ENCODE data around the gene RAB26.
"Not testable (repeated sequence)": the region's sequence is repeated elsewhere in the genome, so short reads cannot be mapped to it uniquely, and the experiment has no call there.

The RAB26 gene

DNA sequence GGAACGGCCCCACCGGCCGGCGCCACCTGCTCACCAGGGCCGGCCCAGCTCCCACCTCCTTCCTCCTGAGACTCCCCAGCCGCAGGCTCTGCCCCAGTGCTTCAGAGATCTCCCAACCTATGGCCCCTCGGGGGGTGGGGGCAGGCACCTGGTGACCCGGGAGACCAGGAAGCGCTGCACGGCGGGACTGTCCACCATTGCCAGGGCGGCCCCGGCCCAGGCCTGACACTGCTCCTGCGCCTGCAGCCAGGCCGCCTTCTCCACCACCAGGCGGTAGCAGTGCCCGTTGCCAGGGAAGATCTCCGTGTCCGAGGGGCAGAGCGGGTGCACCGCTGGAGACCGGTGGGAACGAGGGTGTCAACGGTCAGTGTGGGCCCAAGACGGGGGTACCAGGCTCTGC lies 31.1 kb upstream of the RAB26 start:
- not testable (repeated sequence) for DNase-seq (ENCODE audit: low spot score)

DNA sequence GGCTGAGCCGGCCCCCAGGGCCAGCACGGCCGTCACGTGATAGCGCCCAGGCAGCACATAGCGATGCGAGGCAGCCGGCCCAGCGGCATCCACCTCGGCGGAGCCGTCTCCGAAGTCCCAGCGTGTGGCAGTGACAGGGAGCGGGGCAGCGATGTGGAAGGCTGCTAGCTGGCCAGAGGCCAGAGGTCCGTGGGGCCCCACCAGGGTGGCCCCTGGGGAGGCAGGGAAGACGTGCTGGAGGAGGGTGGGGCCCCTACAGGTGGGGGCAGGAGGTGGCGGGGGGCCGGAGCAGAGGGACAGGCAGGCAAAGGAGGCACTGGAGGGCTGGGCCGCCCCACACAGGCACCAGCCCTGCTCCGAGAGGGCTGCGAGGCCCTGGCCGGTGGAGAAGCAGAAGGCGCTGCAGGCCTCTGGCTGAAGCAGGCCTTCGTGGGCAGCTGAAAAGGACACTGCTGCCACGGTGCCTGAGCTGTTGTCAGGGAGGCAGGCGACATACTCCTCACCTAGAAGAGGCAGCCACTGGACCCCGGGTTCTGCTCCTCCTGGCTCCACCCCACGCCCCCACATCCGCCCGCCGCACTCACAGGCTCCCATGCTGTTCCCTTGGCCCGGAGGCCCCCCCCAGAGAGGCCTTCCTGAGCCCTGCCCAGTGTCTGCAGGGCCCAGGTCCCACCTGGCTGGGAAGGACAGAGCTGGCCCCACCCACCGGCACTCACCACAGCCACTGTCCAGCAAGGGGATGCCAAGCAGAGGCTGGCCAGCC lies 30.3 kb upstream of the RAB26 start:
- not testable (repeated sequence) for DNase-seq (ENCODE audit: low spot score)

DNA sequence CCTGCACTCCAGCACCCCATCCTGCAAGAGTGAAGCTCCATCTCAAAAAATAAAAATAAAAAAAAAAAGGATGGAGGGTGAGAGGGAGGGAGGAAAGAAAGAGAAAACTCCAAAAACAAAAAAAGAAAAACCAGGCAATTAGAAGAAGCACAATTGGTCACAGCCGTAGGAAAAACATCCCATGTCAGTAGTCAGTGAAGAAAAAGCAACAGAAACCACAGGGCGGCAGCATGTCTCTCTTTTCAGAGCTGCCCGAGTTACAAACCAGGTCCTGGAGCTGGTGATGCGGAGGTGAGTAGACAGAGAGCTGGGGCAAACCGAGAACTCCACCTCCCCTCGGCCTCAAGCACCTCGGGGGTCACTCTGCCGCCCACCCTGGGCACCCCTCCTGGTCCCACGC lies 27.1 kb upstream of the RAB26 start:
- not testable (repeated sequence) for DNase-seq (ENCODE audit: low spot score)

DNA sequence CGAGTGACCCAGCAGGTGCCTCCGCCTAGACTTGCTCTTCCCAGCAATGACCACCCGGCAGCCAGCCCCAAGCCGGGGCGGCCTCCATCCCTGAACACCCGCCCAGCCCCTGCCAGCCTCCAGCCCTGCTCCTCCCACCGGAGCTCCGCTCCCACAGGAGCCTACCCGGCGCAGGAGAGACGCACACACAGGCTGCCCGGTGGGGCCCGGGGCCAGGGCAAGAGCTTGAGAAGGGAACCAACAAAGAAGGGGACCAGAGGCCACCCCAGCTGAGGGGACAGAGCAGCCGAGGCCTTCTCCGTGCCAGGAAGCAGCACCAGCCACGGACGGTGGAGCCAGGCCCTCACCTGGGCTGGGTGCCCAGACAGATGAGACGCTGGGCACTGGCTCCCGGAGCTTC lies 26.6 kb upstream of the RAB26 start:
- DNase-seq (ENCODE audit: low spot score), result no peak

DNA sequence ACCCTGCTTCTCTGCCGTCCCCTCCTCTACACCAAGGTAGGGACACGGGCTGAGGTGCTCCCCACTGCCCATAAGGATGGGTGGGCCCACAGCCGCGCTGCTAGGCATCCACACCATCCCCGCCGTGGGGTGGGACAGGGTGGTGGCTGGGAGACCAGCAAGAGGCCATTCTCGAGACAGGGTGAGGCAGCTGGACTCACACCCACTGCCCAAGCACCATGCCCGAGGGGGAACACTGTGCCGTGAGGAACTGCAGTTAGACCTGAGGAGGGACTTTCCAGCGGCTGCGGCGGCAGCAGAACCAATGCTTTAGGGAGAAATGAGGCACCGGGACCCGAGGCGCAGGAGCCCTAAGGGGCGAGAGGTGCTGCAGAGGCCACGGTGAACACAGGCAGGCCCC lies 26.0 kb upstream of the RAB26 start:
- no peak for DNase-seq (ENCODE audit: low spot score)

DNA sequence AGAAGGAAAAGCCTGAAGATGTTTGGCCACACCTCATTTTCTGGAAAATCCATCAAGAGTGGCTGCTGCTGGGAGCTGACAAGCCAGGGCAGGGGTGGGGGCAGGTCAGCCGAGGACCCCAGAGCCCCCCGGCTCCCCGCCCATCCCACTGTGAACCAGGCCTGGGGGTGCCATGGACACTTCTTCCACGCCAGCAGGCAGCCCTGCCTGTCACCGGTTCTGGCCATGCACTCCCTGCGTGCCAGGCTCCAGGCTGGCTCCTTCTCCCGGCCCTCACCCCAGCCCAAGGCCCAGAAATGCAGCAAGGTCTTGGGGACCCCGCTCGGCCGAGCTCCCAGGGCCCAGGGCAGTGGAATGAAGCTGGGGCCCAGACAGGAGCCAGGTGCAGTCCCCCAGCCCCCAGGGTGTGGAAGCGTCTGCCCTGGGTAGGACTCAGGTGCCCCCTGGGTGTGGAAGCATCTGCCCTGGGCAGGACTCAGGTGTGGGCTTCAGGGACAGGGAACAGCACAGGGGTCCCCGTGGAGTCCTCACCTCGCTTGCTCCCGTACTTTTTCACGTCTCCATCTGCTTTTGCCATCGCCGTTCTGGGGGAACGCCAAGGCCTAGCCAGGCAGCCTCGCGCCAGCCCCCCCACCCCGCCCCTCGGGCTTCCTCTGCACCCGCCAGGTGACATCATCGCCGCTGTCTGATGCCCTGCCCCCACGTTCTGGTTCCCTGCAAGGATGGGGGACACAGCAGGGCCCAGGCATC lies 25.3 kb upstream of the RAB26 start:
- not testable (repeated sequence) for DNase-seq (ENCODE audit: low spot score)

DNA sequence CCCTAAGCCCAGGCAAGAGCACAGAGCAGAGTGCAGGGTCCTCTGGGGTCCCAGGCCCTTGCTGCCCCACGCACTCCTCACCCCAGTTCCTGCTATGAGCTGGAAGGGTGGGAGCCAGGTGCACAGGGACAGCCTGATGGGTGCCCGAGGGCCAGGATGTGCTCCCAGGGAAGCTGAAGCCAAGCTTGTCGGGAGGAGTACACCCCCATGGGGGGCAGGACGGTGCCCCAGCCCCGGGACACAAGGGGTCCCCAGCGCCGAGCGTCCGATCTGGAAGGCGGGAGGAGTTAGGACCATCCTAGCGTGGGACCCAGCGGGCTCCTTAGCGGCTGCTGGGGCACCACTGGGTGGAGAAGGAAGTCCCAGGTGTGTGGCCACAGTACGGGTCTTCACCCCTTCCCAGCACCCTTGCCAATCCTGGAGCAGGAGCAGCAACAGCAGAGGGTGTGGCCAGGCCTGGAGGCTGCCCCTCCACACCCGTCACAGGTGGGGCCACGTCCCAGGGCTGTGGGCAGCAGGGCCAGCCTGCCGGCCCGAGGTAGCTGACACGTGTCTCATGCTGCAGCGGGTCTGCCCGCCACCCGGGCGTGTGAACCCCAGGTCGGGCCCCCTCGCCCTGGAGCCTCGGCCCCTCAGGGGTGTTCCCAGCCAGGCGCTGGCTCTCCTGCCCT lies 24.6 kb upstream of the RAB26 start:
- DNase-seq (ENCODE audit: low spot score), result not testable (repeated sequence)

DNA sequence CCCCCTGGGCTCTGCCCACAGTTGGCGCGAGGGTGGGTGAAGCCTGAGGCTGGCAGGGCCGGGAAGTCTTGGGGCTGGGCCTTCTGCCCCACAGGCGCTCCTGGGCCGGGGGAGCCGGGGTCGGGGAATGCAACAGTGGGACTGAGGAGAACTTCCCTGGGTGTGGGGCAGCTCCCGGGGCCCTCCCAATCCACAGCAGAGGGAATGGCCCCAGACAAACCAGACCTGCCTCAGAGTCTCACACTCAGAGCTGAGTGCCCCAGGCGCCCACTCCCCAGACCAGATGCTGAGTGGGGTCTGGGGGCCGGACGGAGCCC lies 24.1 kb upstream of the RAB26 start:
- DNase-seq (ENCODE audit: low spot score), result not testable (repeated sequence)

DNA sequence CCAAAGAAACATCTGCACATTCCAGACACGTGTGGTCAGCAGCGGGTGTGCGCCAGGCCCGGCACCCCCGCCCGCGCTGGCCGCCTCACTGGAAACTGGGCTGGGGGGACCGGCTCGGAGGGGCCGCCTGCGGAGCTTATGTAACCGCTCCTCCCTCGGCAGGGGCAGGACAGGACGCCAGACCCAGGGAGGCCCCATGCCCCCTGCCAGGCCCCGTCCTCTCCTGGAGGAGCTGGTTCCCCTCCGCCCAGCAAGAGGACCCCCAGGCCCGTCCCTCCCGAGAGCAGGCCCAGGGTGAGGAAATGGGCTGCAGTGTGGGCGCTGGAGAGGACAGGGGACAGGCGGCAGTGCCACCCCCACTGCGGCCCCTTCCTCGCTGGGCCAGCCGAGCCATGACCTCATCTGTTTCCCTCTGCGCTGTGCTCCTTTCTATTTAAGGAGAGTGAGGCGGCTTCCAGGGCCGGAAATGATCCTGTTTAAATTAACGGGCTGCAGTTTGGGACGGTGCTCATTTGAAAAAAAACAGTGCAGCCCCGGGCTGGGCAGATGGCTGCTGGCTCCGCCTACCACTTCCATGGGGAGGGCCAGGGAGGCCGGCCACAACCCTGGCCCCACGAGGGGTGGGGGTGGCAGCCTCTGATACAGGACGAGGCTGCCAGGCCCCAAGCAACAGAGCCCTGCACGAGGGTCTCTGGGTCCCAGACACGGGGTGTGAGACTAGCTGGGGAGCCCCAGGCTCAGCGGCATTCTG lies 23.6 kb upstream of the RAB26 start:
- DNase-seq (ENCODE audit: low spot score), result not testable (repeated sequence)

DNA sequence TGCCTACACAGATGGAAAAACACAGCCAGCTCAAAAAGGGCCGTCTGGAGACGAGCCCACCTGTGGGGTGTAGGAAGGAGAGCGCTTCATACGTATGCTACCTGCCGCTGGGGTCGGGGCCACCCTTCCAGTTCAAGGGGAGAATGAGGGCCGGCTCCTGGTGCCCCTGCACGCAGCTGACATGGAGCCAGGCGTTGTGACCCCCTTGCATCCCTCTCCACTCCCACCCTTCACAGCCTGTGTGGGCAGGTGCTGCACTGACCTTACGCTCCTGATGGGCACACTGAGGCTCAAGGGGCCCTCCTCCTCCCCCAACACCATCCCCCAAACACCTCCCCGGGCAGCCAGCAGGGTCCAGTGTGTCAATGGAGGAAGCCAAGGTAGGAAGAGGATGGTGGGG lies 22.8 kb upstream of the RAB26 start:
- DNase-seq (ENCODE audit: low spot score), result not testable (repeated sequence)

DNA sequence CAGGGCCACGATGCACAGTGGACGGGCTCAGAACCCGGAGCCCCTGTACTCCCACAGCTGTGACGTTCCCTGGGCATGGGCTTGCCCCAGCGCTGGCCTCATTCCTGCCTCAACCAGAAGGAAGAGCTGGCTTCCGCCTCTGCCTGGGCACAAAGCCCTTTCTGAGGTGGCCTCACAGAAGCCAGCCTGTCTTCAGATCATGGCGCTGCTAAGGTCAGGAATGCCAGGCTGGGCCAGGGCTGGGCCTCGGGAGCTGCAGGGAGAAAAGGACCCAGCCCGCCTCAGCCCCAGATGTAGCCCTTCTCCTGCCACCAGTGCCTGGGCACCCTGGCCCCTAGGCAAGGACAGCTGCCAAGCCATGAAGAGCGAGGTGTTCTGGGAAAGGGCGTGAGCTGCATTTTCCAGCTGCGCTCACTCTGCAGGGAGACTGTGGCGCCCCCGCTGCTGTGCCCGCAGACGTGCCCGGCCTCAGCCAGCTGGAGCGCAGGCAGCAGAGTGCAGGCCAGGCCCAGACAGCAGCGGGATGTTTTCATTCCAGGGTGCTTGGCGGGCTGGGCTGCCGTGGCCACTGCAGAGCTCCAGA lies 22.2 kb upstream of the RAB26 start:
- not testable (repeated sequence) for DNase-seq (ENCODE audit: low spot score)

DNA sequence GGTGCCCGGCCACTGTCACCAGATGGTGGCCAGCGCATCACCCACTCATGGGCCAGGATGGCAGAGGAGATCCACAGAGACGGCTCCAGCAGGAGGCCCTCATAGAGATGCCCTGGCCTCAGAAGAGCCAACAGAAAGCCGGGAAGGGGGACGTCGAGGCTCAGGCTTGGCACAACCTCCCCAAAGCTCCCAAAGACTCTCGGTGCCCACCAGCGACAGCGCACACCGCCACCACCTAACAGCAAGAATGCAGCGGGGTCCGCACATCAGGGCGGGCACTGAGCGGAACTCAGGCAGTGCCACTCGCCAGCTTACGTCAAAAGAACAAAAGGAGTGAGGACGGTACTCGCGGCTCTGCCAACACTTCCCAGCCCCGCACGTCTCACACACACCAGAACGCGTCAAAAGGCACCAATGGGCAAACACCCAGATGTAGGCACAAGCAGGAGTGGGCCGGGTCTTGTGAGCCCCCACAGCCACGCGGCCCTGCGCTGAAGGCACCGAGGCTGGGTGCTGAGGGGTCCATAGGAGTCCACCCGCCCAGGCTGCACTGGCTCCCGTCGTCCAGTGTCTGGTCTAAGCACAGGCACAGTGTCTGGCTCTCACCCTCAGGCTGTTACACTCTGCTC lies 21.4 kb upstream of the RAB26 start:
- DNase-seq (ENCODE audit: low spot score), result not testable (repeated sequence)

DNA sequence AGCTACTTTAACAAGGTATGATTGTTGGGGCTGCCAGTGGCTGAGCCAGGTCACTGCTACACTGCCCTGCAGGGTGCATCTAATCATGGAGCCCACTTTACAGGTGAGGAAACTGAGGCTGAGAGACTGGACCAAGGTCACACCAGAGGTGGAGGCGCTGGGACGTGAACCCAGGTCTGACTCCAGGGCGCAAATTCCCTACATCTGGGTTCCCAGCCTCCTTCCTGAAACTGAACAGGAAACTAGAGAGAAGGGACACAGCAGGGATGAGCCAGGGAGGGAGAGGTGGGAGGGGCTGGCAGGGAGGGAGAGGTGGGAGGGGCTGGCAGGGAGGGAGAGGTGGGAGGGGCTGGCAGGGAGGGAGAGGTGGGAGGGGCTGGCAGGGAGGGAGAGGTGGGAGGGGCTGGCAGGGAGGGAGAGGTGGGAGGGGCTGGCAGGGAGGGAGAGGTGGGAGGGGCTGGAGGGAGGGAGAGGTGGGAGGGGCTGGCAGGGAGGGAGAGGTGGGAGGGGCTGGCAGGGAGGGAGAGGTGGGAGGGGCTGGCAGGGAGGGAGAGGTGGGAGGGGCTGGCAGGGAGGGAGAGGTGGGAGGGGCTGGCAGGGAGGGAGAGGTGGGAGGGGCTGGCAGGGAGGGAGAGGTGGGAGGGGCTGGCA lies 20.7 kb upstream of the RAB26 start:
- DNase-seq (ENCODE audit: low spot score), result peak; percentile 25

DNA sequence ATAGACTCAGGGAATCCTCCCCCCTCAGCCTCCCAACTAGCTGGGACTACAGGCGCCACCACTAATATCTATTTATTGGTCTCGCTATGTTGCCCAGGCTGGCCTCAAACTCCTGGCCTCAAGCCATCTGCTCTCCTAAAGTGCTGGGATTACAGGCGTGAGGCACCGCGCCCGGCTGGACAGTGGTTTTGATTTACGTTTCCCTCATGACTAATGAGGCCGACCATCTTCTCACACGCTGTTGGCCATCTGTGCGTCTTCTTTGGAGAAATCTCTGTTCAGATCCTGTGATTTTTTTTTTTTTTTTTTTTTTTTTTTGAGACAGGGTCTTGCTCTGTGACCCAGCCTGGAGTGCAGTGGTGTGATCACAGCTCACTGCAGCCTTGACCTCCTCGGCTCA lies 19.2 kb upstream of the RAB26 start:
- DNase-seq (ENCODE audit: low spot score), result not testable (repeated sequence)

DNA sequence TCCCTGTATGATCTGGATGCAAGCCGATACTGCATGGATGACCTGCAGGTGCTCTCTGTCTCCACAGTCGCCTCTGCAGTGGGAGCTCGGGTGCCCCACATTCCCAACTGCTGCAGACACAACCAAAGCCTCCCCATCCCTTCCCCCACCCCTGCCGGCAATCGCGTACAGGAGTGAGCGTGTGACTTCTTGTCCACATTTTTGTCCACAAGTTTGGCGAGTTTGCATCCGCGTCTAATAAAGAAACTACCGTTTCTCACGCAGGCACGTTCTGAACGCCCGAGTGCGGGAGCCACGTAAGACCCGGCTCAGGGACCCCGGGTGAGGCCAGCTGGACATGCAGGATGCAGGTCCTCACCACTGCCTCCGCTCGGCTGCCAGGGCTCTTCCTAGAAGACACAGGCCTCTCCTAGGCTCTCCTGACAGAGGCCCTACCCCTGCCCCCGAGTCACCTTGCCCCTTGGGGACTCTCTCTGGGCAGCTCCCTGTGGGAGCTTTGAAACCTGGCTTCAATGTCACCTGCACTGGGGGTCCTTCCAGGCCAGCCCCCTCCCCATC lies 18.5 kb upstream of the RAB26 start:
- not testable (repeated sequence) for DNase-seq (ENCODE audit: low spot score)

DNA sequence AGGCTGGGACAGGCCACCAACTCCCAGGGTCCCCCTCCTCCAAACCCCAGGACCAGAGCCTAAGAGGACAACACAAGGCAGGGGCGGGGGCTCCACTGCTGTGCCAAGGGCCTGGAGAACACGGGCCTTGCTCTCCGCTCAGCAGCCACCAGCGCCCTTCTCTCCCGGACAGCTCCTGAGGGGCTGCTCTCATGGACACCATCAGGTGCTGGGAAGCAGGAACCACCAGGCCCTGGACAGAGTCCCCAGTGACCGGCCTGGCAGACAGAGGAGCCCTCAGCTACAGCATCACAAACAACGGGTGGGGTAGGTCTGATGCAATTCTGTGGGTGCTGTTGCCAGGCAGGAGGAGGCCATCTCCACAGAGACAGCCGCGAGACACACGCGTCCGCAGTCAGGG lies 14.6 kb upstream of the RAB26 start:
- not testable (repeated sequence) for DNase-seq (ENCODE audit: low spot score)

DNA sequence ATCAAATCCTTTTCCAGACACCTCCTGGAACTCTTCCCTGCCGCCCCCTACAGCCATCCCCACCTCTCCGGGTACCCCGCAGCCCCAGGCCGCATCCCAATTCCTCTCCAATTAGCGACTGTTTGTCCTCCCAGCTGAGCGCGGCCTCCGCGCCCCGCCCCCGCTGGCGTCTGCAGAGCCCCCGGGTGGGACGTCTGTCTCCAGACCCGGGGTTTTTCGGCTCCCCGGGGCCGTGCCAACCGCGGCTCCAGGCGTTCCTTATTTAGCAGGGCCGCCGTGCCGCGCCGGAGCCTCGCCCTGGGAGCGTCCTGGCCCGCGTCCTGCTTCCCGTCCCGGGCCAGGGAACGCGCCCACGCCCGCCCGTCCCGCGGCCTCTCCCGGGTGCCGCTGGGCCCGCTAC lies 13.4 kb upstream of the RAB26 start:
- not testable (repeated sequence) for DNase-seq (ENCODE audit: low spot score)

DNA sequence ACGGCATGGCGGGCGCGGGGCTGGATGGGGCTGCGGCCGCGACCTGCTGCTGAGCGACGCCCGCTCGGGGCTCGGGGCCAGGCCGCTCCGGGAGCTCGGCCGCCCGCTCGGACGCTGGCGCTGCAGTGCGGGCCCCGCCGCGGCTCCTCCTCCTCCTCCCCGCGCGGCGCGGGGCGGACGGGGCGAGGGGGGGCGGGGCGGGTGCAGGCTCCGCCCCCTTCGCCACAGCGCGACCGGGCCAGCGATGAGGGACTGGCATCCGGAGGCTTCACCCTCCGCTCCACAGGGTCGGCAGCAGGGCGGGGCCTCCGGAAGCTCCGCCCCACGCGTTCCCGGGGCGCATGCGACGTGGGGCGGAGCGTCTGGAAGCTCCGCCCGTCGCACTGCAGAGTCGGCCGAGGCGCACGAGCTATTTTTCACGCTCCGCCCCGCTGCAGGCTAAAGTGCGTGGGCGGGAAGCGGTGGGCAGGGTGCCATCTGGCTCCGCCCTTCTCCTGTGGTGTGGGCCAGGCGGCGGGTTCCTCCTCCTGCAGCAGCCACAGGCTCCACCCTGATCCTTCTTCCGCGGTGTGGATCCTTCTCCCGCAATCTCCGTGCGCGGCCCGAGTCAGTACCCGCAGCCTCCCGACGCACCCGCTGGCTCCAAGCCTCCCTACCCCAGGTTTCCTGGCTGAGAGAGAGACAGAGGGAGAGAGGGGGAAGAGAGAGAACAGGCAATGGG lies 12.5 kb upstream of the RAB26 start, which contains the start of gene PKD1:
Gene PKD1 (minus strand): TSS at position 129 of the 721 bp plus-strand sequence. CDS start 209 bp downstream, outside the sequence.
- DNase-seq (ENCODE audit: low spot score), result peak; percentile 88

DNA sequence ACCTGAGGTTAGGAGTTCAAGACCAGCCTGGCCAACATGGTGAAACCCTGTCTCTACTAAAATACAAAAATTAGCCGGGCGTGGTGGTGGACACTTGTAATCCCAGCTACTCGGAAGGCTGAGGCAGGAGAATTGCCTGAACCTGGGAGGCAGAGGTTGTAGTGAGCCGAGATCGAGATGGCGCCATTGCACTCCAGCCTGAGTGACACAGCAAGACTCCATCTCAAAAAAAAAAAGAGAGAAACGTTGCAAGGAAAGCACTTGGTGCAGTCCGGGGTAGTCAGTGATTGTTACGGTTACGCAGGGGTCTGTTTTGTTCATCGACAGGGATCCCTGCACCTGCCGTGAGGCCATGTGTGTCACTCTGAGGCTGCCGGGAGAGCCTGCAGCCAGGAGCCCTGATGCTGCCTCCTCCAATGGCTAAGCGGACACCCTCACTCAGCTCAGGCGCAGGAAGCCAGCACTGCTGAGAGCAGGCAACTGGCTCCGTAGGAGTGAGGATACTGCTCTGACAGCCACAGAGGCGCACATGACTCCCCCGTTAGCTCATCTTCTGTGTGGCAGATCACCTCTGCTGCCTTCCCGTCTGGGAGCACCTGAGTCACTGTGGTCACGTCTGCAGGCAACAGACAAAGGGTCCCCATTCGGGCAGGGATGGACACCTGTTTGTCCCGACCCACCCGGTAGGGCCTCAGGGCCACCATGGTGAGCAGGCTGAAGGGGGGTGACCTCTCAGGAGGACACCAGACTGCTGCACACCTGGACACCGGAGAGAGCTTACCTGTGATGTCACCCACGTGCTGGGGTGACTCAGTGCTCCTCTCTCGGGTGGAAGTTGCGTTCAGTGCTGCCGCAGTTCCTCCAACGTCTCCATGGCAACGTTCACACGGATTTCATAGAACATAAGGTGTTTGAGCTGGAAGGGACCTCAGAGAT lies 5.2 kb upstream of the RAB26 start:
- no peak for DNase-seq (ENCODE audit: low spot score)

Data from LoVo (cell line).